ENCODE results near the gene TACC2.
"Not testable (repeated sequence)": the region's sequence is repeated elsewhere in the genome, so short reads cannot be mapped to it uniquely, and the experiment has no call there.

Gene TACC2

GRCh38 chr10:122096705-122097104 lies 107.7 kb downstream of the TACC2 start:
- no peak for DNase-seq

DNA sequence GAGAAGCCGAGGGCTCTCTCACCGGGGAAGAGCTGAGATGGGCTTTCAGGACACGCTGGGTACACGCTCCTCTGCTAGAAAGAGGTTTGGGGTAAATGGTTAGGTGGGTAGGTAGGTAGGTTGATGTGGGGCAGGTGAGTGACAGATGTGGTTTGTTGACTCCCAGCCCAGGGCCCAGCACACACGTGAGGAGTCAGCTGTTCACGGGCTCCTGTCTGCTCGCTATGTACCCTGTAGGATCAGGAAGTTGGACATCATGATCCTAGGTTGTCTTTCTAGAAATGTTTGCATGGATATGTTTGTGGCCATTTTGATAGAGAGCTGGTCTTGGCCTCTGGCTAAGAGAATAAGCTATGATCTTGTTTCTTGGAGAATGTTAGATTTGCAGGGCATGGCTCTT lies 109.0 kb downstream of the TACC2 start:
- no peak for DNase-seq

GRCh38 chr10:122098924-122099323 lies 110.0 kb downstream of the TACC2 start:
- DNase-seq = no peak

DNA sequence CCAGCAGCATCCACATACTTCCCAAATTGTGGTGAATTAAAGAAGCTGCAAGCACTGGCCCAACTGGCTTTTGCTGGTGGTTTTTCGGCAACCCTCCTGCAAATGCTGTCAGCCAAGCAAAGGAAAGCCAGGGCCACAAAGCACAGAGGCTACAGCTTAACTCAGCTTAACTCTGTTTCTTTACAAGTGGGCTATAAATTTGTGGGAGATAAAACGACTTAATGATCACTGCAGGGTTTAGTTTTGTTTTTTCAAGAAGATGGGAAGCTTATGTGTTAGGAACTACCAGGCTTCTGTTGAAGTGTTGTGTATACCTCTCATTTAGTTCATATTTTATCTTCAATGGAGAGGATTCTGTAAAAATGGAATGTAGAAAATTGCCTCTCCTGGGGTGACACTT lies 110.6 kb downstream of the TACC2 start:
- no peak for DNase-seq

DNA sequence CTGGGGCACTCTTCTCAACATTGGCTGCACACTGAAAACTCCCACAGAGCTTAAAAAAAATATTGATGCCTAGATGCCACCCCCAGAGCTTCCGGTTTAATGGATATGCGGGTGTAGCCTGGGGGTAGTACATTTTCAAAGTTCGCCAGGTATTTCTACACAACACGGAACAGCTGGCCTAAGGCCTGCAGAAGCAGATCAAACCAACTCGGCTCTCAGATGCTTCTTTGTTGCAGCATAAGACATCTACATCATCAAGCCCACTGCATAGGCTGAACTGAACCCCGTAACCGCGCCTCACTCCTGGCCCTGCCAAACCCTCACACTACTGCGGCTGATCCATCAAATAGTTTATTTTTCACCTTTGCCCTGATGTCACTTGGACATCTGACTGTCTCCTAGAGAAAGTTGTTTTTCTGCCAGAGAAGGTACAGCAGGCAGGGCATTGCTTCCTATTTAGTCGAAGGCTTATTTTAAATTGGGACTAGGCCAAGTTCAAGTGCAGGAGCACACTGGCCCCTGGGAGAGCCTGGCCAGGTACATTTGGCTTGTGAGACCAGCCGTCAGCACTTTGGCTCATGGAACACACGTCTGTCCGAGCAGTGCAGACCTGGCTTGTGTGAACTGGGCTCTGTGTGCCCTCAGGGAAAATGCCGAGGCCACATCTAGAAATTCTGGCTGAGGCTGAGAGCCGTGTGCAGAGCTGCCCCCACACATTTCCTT lies 113.3 kb downstream of the TACC2 start:
- no peak for DNase-seq

DNA sequence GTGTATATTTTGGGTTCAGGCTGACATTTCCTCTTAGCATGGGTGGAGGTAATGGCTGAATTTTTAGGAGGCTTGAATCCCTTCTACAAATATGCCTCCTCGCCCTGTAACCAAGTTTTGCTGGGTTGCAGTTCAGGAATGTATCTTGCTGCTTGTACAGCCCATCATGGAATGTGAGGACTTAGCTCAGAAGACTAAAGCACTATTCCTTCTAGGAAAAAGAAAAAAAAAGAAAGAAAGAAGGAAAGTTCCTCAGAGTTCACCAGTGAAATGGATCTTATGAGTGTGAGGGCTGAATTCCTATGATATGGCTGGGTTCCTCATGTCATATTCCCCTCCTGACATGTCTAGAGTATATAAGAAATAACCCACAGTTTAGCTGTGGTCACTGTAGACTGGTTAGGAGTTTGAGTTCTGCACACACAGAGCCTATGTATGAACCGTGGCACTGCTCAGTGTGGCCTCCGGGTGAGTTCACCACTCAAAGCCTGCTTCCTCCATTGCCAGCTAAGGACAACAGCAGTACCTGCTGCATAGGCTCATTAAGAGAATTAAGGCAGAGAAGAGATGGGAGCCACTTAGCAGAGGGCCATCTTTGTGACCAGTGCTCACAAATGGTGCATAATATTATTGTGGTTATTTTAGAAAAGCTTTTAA lies 114.0 kb downstream of the TACC2 start:
- DNase-seq = no peak

DNA sequence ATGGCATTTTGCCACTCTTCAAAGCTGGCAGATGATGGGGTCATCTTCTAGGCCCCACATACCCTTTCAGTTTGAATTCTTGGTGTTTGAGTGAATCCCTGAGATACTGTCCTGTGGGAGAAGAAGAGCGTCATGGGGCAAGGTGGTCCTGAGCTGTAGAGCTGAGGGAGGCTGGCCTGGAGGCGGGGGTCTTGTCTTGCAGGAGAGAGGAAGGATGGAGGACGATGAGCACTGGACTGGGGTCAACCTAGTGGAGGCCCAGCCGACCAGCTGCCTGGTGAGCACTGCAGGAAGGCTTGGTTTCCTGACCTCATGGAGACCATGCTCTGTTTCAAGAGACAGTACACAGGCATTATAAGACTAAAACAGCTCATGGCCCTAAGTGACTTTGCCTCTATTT lies 114.6 kb downstream of the TACC2 start:
- no peak for DNase-seq

DNA sequence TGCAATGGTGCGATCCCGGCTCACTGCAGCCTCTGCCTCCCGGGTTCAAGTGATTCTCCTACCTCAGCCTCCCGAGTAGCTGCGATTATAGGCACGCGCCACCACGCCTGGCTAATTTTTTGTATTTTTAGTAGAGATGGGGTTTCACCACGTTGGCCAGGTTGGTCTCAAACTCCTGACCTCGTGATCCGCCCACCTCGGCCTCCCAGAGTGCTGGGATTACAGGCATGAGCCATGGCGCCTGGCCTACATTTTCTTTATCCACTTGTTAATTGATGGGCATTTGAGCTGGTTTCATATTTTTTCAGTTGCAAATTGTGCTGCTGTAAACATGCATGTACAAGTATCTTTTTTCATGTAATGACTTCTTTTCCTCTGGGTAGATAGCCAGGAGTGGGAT lies 119.8 kb downstream of the TACC2 start:
- not testable (repeated sequence) for DNase-seq

- no peak for DNase-seq
Observed at GRCh38 chr10:122112021-122112616, 123.2 kb downstream of the TACC2 start.

DNA sequence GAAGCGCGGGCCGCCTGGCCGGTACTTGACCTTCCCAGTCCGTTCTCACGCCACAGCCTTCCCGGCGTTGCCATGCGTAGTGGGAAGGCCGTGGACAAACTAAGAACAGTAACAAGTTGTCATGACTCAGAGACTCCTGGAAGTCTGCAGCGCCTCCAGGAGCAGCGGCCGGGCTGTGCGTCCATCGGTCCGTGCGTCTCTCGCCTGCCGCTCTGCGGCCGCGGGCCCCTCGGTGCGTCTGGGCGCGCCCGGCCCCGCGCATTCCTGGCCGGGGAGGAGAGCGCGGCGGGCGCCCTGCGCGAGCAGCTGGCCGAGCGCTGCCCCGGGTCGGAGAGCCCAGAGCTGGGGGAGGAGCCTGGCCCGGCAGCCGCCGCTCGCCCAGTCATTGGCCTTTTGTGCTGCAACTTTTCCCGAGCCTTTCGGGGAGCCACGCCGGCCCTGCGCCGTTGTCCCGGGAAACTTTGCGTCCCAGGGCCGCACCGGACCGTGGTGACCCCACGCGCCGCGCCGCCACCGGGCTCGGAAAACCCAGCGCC lies 123.7 kb downstream of the TACC2 start:
- DNase-seq = no peak

- no peak for DNase-seq
Observed at GRCh38 chr10:122113161-122113944, 124.4 kb downstream of the TACC2 start.

DNA sequence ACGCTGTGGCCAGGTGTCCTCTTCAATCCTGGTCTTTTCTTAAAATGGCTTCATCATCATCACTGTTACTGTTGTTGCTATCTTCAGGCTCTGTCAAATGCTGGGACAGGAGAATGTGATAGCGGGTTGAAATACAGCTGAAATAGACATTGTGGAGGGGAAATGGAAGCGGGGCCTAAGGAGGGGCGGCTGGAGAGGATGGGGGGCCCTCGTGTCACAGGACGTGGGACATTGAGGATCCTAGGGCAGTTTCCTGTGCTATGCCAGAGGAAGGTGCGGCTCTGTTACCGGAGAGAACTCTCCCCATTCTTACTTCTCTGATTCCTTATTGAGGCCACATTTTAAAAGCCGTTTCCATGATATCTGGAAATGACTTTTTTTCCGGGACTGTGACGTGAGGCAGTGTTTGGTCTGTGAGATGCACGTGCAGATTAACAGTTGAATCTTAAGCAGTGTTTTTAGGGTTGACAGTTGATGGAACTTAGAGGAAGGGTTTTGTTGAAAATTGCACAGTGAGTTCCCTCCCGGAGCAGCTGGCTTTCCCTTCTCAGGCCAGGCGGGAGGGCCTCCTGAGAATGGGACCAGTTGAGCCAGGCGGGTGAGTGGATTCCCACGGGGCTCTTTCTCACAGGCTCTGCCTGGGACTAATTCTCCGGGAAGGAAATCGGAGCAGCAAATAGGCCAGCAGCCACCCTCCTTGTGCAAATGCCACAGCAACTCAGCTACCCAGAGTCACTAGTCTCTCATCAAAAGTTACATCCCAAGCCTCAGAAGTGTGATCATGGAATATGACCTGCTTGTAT lies 125.2 kb downstream of the TACC2 start:
- no peak for DNase-seq

- no peak for DNase-seq
Observed at GRCh38 chr10:122115874-122116273, 126.9 kb downstream of the TACC2 start.

DNA sequence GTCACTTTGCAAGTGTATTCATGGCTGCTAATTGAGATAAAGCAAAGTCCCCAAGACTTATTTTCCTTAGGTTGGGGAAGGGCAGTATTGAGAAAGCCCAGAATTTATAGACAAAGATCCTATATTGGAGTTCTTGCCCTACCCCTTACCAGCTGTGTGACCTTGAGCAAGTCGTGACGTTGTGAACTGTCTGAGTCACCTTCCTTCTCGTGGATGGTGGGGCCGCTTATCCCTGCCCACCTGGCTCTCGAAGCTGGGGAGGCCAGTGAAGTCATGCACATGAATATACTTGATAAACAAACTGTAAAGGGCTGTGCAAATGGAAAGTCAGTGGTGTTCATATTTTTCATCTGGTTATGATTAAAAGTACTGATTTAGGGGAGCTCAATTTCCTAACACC lies 127.4 kb downstream of the TACC2 start:
- no peak for DNase-seq

DNA sequence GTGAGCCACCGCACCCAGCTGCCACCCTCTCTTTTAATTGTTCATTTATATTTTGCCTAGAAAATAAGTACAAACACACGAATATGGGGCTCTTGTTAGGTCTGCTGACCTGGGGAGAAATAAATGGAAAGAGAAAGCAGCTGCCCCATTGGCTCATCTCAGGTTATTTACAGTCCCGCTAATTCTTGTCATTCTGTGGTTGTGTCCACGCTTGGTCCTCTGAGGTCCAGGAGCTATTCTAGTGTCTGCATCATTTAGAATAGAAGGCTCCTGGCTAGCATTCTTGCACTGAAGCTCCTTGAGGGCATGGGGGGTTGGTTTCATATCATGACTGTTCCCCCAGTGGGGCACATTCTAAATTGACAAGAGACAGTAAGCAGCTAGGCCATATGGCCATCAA lies 128.5 kb downstream of the TACC2 start:
- no peak for DNase-seq

DNA sequence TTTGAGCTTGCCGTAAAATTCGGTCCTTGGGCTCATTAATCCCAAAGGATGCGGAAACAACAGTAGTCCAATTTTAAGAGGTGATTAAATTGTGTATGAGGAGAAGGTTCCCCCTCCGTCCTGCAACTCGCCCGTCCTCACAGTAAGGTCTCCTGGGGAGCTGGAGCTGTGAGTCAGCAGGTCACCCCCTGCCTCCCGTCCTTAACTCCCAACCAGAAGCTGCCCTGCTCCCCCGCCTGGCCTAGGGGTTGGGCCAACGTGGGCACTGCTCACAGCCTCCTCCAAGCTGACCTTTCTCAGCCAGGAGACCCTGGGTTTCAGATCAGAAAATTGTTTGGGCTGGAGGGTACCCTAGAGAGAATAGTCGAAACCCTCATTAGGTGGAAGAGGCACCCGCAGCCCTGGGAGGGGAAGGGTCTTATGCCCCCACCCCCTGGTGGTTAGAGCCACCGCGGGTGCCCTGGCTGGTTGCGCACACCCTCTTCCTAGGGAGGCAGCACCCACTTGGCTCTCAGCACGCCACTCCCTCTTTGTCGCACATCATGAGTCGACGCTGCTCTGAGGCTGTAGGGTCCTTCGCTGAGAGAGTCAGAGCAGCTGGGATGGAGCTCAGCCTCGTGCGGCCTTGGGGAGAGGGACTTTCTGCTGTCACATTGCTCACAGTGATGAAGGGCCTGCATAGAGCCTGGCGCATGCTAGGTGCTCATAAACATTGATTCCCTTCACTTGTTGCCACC lies 131.2 kb downstream of the TACC2 start:
- no peak for DNase-seq

DNA sequence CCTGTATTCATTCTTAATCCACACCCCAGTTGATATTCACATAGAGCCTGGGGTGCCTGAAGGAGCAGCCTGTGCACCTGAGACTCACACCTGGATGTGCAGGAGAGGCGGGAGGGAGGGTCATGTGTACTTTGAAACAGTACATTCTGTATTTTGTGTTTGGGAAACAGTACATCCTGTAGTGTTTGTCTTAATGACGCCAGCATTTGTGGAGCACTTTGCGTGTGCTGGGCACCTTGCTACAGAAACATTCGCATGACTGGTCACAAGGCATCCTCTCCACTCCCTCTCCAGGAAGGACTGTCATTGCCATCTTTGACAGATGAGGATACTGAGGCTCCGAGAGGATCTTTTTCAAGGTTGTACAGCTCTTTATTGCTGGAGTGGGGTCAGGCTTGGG lies 132.1 kb downstream of the TACC2 start:
- DNase-seq = no peak

- no peak for DNase-seq
Observed at GRCh38 chr10:122122493-122122892, 133.5 kb downstream of the TACC2 start.

DNA sequence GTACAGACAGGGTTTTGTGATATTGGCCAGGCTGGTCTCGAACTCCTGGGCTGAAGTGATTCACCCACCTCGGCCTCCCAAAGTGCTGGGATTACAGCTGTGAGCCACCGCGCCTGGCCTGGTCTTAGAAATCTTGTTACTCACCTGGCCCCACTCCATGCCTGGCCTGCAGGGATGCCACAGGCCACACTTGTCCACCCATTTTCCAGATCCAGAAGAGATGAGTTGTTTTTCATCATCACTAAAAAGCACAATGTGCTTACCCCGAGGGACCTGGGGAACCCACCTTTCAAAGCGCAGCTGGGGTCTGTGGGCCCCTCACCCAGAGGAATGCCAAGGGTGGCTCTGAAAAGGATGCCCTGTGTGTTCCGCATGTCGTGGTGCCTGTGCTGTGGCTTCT lies 134.2 kb downstream of the TACC2 start:
- no peak for DNase-seq

- DNase-seq = no peak
Observed at GRCh38 chr10:122124342-122124741, 135.4 kb downstream of the TACC2 start.

- DNase-seq = no peak
Observed at GRCh38 chr10:122124808-122125207, 135.8 kb downstream of the TACC2 start.
